HCT116 (cell line): ENCODE data around the gene KCTD2. TPM values are rescaled to one million over a fixed set of nuclear protein-coding genes. Genes with fewer than 3 reads are reported as not detected.

Experiments
- ATAC-seq: fragments of 200-7000 bp; cut with Tn5 transposase; 2 replicates; pipeline ENCODE4 v1.9.1; 2020; ENCODE audit warnings: mild to moderate bottlenecking, moderate library complexity
- BruUV-seq: library from RNA; stranded (reverse); fragments of 400-500 nt; replicated peaks from 2 replicates; lab custom pipeline; 2021; lab: Mats Ljungman, UMichigan
- CTCF ChIA-PET: fragments of 300-600 bp; sonication (Branson Sonifier 250); formaldehyde crosslinking; loops from one replicate; lab custom pipeline; 2021; ENCODE audit warnings: antibody characterized with exemption; lab: Charles Lee
- POLR2A ChIA-PET: fragments of 300-600, 350-600 bp; sonication (Branson Sonifier 250); formaldehyde crosslinking; loops from one replicate; lab custom pipeline; 2021; ENCODE audit warnings: antibody characterized with exemption; lab: Charles Lee
- RAD21 ChIA-PET, 2 experiments: fragments of 300-600 bp; sonication (Branson Sonifier 250); formaldehyde crosslinking; loops; one replicate each; lab custom pipeline; 2023; ENCODE audit warnings: low total read pairs in 2 of 2; ENCODE audit not compliant: uncharacterized antibody in 2 of 2, unreplicated experiment in 2 of 2, low non-redundant PET in 1 of 2; lab: Charles Lee
- DNase-seq: peaks from one replicate; pipeline ENCODE4 v3.0.0-alpha.2; 2010; ENCODE audit warnings: low read depth, low spot score
- H2AFZ ChIP-seq: fragments of 200-600 bp; shearing (Covaris generic), sonication (generic); 2 replicates; pipeline ENCODE4 v1.6.1; 2017; ENCODE audit warnings: low read depth, mixed run types, mixed read lengths, antibody characterized with exemption, low read length; ENCODE audit not compliant: poor library complexity, severe bottlenecking
- H3K27ac ChIP-seq: 2 replicates; pipeline ENCODE4 v1.5.1; 2012; ENCODE audit warnings: low read depth, low read length
- H3K27me3 ChIP-seq: fragments of 200-600 bp; sonication (generic); 2 replicates; pipeline ENCODE4 v1.6.1; 2016; ENCODE audit warnings: mixed run types, low read length, mixed read lengths; ENCODE audit not compliant: insufficient read depth
- H3K36me3 ChIP-seq, 2 experiments: fragments of 200-500 bp in 1 of 2; fragments of 200-600 bp in 1 of 2; sonication (Bioruptor generic) in 1 of 2; sonication (generic) in 1 of 2; 2 replicates each; pipeline versions ENCODE4 v1.5.1 to v1.6.1; 2014 to 2016; ENCODE audit warnings: low read length in 2 of 2, inconsistent platforms in 1 of 2, mixed read lengths in 1 of 2, mixed run types in 1 of 2; ENCODE audit not compliant: insufficient read depth in 2 of 2, control insufficient read depth in 1 of 2
- H3K4me1 ChIP-seq, 2 experiments: fragments of 200-600 bp in 1 of 2; sonication (generic) in 1 of 2; 2 replicates each; pipeline versions ENCODE4 v1.5.1 to v1.6.1; 2012 to 2017; ENCODE audit warnings: low read length in 2 of 2, inconsistent platforms in 1 of 2, mild to moderate bottlenecking in 1 of 2, mixed read lengths in 1 of 2, mixed run types in 1 of 2, moderate library complexity in 1 of 2; ENCODE audit not compliant: insufficient read depth in 2 of 2, control insufficient read depth in 1 of 2
- H3K4me2 ChIP-seq: fragments of 200-600 bp; sonication (generic); 2 replicates; pipeline ENCODE4 v1.6.1; 2017; ENCODE audit warnings: mixed run types, low read length, mixed read lengths
- H3K4me3 ChIP-seq, 2 experiments: fragments of 200-600 bp in 1 of 2; sonication (generic) in 1 of 2; replicated peaks in 1 of 2; 2 replicates each; pipeline ENCODE4 v1.5.1; 2011 to 2016; ENCODE audit warnings: low read length in 2 of 2, control low read depth in 1 of 2, low read depth in 1 of 2, mild to moderate bottlenecking in 1 of 2, mixed read lengths in 1 of 2, mixed run types in 1 of 2
- H3K79me2 ChIP-seq: fragments of 200-600 bp; sonication (generic); 2 replicates; pipeline ENCODE4 v1.6.1; 2017; ENCODE audit warnings: mild to moderate bottlenecking, mixed run types, low read length, moderate library complexity, mixed read lengths; ENCODE audit not compliant: insufficient read depth
- H3K9ac ChIP-seq: fragments of 200-600 bp; sonication (generic); 2 replicates; pipeline ENCODE4 v1.6.1; 2016; ENCODE audit warnings: low read length, mixed read lengths
- H3K9me2 ChIP-seq: fragments of 200-600 bp; sonication (generic), shearing (Covaris generic); 2 replicates; pipeline ENCODE4 v1.6.1; 2017; ENCODE audit warnings: mixed run types, mild to moderate bottlenecking, moderate library complexity; ENCODE audit not compliant: insufficient read depth
- H3K9me3 ChIP-seq, 2 experiments: fragments of 200-500 bp in 1 of 2; fragments of 200-600 bp in 1 of 2; sonication (Bioruptor generic) in 1 of 2; sonication (generic) in 1 of 2; 2 replicates each; pipeline ENCODE4 v1.6.1; 2014 to 2017; ENCODE audit warnings: low read length in 2 of 2, mixed read lengths in 2 of 2, inconsistent platforms in 1 of 2, low read depth in 1 of 2, mild to moderate bottlenecking in 1 of 2, mixed run types in 1 of 2, moderate library complexity in 1 of 2; ENCODE audit not compliant: control insufficient read depth in 1 of 2, insufficient read depth in 1 of 2
- H4K20me1 ChIP-seq: fragments of 200-600 bp; sonication (generic), shearing (Covaris generic); 2 replicates; pipeline ENCODE4 v1.6.1; 2017; ENCODE audit warnings: mixed run types, mild to moderate bottlenecking, moderate library complexity; ENCODE audit not compliant: insufficient read depth
- CBX3 ChIP-seq: IDR thresholded peaks from 2 replicates; pipeline ENCODE4 v1.6.1; 2012; ENCODE audit warnings: low read depth
- CEBPB ChIP-seq: IDR thresholded peaks from 2 replicates; pipeline ENCODE4 v1.6.1; 2012; ENCODE audit warnings: low read depth
- ELF1 ChIP-seq: IDR thresholded peaks from 2 replicates; pipeline ENCODE4 v1.6.1; 2012; ENCODE audit warnings: low read depth, borderline replicate concordance
- JUND ChIP-seq: IDR thresholded peaks from 2 replicates; pipeline ENCODE4 v1.6.1; 2012
- POLR2A ChIP-seq: IDR thresholded peaks from 2 replicates; pipeline ENCODE4 v1.7.0; 2011; ENCODE audit warnings: borderline replicate concordance; ENCODE audit not compliant: insufficient read depth, insufficient read length; ENCODE audit errors: extremely low read depth
- RAD21 ChIP-seq: IDR thresholded peaks from 2 replicates; pipeline ENCODE4 v1.6.1; 2012; ENCODE audit warnings: low read depth, mild to moderate bottlenecking
- SIN3A ChIP-seq: IDR thresholded peaks from 2 replicates; pipeline ENCODE4 v1.6.1; 2012; ENCODE audit warnings: low read depth
- SP1 ChIP-seq: IDR thresholded peaks from 2 replicates; pipeline ENCODE4 v1.6.1; 2012; ENCODE audit warnings: low read depth
- TCF7L2 ChIP-seq: IDR thresholded peaks from 2 replicates; pipeline ENCODE4 v1.7.0; 2011; ENCODE audit warnings: borderline replicate concordance, inconsistent platforms; ENCODE audit not compliant: insufficient read depth, insufficient read length; ENCODE audit errors: extremely low read depth
- intact Hi-C: fragments of 100-400 bp; cut with micrococcal nuclease; formaldehyde crosslinking; loops from 2 replicates; pipeline ENCODE4 v1.10.0; 2022
- total RNA-seq: library from RNA; stranded (reverse); gene quantifications from one replicate; pipeline ENCODE4 v1.2.1, GENCODE V29; 2021; ENCODE audit not compliant: unreplicated experiment
- TF ChIP-seq, protein P1 (sequence below), 3 experiments: fragments of 200-600 bp in 1 of 3; sonication (generic) in 1 of 3; IDR thresholded peaks in 2 of 3; conservative IDR thresholded peaks in 1 of 3; 2 replicates each; pipeline ENCODE4 v1.5.1; 2012 to 2017; ENCODE audit warnings: low read depth in 2 of 3, low read length in 2 of 3, antibody characterized with exemption in 1 of 3, borderline replicate concordance in 1 of 3, control low read depth in 1 of 3, mild to moderate bottlenecking in 1 of 3, mixed read lengths in 1 of 3, mixed run types in 1 of 3, moderate library complexity in 1 of 3; ENCODE audit not compliant: insufficient read depth in 1 of 3
- TF ChIP-seq, protein P2 (sequence below): IDR thresholded peaks from 2 replicates; pipeline ENCODE4 v1.6.1; 2012
- TF ChIP-seq, protein P3 (sequence below): IDR thresholded peaks from 2 replicates; pipeline ENCODE4 v1.6.1; 2012

Gene KCTD2
- total RNA-seq, 1 experiment from 2014 or later = 23.3 TPM

DNA sequence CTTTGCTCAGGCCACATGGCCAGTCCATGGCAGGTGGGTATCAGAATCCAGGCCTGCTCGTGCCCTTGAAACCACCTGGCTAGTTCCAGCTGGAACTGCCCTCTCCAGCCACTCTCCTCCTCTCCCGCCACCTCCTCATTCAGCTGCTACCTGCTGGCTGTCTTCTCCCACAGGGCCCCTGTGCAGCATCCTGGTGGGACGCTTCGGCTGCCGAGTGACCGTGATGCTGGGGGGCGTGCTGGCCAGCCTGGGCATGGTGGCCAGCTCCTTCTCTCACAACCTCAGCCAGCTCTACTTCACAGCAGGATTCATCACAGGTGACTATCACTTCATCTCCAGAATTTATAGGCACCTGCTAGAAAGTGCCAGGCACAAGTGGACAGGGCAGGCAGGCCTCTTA is 50.8 kb downstream of the KCTD2 start:
- Histone ChIP-seq H3K4me1 (peaks cover 40 to 50% of the 10 kb centered on the region in 2 experiments), H4K20me1 (no peaks in the 10 kb centered on the region), H3K9ac (no peak overlapping the region), H3K79me2 (peaks cover 16% of the 10 kb centered on the region), H3K27ac (no peak overlapping the region), H3K36me3 (peaks cover 18 to 34% of the 10 kb centered on the region in 2 experiments; a peak in 3 of 4 replicates), H3K4me2 (no peak overlapping the region), H3K9me3 (no peaks in the 10 kb centered on the region), H3K27me3 (no peaks in the 10 kb centered on the region), H3K4me3 (no peak overlapping the region), H2AFZ (no peak overlapping the region), H3K9me2 (no peaks in the 10 kb centered on the region)
- ChIA-PET CTCF (no interaction called here), POLR2A (interaction anchor here (2.8 kb wide), 1 partner anchor 11 kb away, joined by 15 read pairs; the partner anchor contains the start of gene SLC16A5), RAD21 (no interaction called here)
- intact Hi-C loops = no loop called here
- no TSS peak for BruUV-seq
- ATAC-seq (no peak), DNase-seq (no peak)
- no peak for TF ChIP-seq TCF7L2
- TF ChIP-seq, protein P1, sequence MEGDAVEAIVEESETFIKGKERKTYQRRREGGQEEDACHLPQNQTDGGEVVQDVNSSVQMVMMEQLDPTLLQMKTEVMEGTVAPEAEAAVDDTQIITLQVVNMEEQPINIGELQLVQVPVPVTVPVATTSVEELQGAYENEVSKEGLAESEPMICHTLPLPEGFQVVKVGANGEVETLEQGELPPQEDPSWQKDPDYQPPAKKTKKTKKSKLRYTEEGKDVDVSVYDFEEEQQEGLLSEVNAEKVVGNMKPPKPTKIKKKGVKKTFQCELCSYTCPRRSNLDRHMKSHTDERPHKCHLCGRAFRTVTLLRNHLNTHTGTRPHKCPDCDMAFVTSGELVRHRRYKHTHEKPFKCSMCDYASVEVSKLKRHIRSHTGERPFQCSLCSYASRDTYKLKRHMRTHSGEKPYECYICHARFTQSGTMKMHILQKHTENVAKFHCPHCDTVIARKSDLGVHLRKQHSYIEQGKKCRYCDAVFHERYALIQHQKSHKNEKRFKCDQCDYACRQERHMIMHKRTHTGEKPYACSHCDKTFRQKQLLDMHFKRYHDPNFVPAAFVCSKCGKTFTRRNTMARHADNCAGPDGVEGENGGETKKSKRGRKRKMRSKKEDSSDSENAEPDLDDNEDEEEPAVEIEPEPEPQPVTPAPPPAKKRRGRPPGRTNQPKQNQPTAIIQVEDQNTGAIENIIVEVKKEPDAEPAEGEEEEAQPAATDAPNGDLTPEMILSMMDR (IDR thresholded peaks at IDR 0.05 in 2 of 3, conservative IDR thresholded peaks at IDR 0.05 in 1 of 3; ENCODE audit: borderline replicate concordance in 1 of 3, insufficient read depth in 1 of 3, low read depth in 2 of 3, low read length in 2 of 3) = no peak
- no peak for TF ChIP-seq JUND
- TF ChIP-seq RAD21 = no peak
- TF ChIP-seq, protein P2, sequence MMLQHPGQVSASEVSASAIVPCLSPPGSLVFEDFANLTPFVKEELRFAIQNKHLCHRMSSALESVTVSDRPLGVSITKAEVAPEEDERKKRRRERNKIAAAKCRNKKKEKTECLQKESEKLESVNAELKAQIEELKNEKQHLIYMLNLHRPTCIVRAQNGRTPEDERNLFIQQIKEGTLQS = no peak
- TF ChIP-seq, protein P3, sequence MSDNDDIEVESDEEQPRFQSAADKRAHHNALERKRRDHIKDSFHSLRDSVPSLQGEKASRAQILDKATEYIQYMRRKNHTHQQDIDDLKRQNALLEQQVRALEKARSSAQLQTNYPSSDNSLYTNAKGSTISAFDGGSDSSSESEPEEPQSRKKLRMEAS = no peak
- TF ChIP-seq CEBPB = no peak
- TF ChIP-seq SIN3A = no peak
- no peak for TF ChIP-seq POLR2A
- TF ChIP-seq ELF1 = no peak
- no peak for TF ChIP-seq SP1
- TF ChIP-seq CBX3 = no peak
